OCI-LY1 (cell line): ENCODE results near the gene ZNF189.
A peak's percentile ranks its signal among the peaks of the same experiment; 100 is the strongest.

ENCODE experiments used
- H2AFZ ChIP-seq: fragments of 200-600 bp; sonication (generic), shearing (Covaris generic); 2 replicates; pipeline ENCODE4 v1.6.0; 2014; ENCODE audit warnings: antibody characterized with exemption, mild to moderate bottlenecking, low read length
- H3F3A ChIP-seq: fragments of 200-600 bp; sonication (generic), shearing (Covaris generic); 2 replicates; pipeline ENCODE4 v1.6.0; 2014; ENCODE audit warnings: mild to moderate bottlenecking, antibody characterized with exemption, low read length, moderate library complexity; ENCODE audit not compliant: insufficient read depth
- H3K27ac ChIP-seq: fragments of 200-600 bp; sonication (generic); 2 replicates; pipeline ENCODE4 v1.5.1; 2014; ENCODE audit warnings: low read length, mixed run types, mild to moderate bottlenecking, low read depth; ENCODE audit not compliant: poor library complexity, severe bottlenecking
- H3K27me3 ChIP-seq: fragments of 200-600 bp; sonication (generic); 2 replicates; pipeline ENCODE4 v1.6.0; 2014; ENCODE audit warnings: antibody characterized with exemption, mild to moderate bottlenecking, low read length, moderate library complexity; ENCODE audit not compliant: insufficient read depth
- H3K36me3 ChIP-seq: fragments of 200-600 bp; sonication (generic); 2 replicates; pipeline ENCODE4 v1.6.1; 2014; ENCODE audit warnings: mild to moderate bottlenecking, antibody characterized with exemption, low read length, moderate library complexity, mixed read lengths; ENCODE audit not compliant: insufficient read depth
- H3K4me1 ChIP-seq: fragments of 200-600 bp; sonication (generic); 2 replicates; pipeline ENCODE4 v1.5.1; 2014; ENCODE audit warnings: mild to moderate bottlenecking, low read length, moderate library complexity; ENCODE audit not compliant: insufficient read depth, severe bottlenecking
- H3K4me2 ChIP-seq: fragments of 200-600 bp; sonication (generic), shearing (Covaris generic); 2 replicates; pipeline ENCODE4 v1.6.1; 2014; ENCODE audit warnings: low read length
- H3K4me3 ChIP-seq: fragments of 200-600 bp; sonication (generic); 2 replicates; pipeline ENCODE4 v1.5.1; 2014; ENCODE audit warnings: low read length, low read depth, mild to moderate bottlenecking, mixed read lengths; ENCODE audit not compliant: poor library complexity, severe bottlenecking
- H3K79me2 ChIP-seq: fragments of 200-600 bp; shearing (Covaris generic); 2 replicates; pipeline ENCODE4 v1.6.1; 2016; ENCODE audit warnings: mixed run types, low read length, mixed read lengths; ENCODE audit not compliant: insufficient read depth
- H3K9ac ChIP-seq: fragments of 200-600 bp; sonication (generic), shearing (Covaris generic); 2 replicates; pipeline ENCODE4 v1.6.1; 2014; ENCODE audit warnings: mild to moderate bottlenecking, low read length, mixed read lengths
- H3K9me2 ChIP-seq: fragments of 200-600 bp; sonication (generic), shearing (Covaris generic); 2 replicates; pipeline ENCODE4 v1.6.1; 2014; ENCODE audit warnings: low read depth, mild to moderate bottlenecking, low read length, mixed read lengths
- H3K9me3 ChIP-seq: fragments of 200-600 bp; shearing (Covaris generic); 2 replicates; pipeline ENCODE4 v1.6.1; 2014; ENCODE audit warnings: low read length, mixed read lengths
- H4K20me1 ChIP-seq: fragments of 200-600 bp; sonication (generic), shearing (Covaris generic); 2 replicates; pipeline ENCODE4 v1.6.0; 2016; ENCODE audit warnings: mild to moderate bottlenecking, low read length; ENCODE audit not compliant: insufficient read depth
- EZH2 ChIP-seq: fragments of 200-600 bp; sonication (generic), shearing (Covaris generic); IDR thresholded peaks from 2 replicates; pipeline ENCODE4 v1.8.0; 2017; ENCODE audit warnings: borderline replicate concordance, mixed run types, mild to moderate bottlenecking, antibody characterized with exemption, low read length, moderate library complexity, mixed read lengths
- TF ChIP-seq, protein P1 (sequence below): fragments of 200-600 bp; sonication (generic), shearing (Covaris generic); IDR thresholded peaks from 2 replicates; pipeline ENCODE4 v1.5.1; 2017; ENCODE audit warnings: mild to moderate bottlenecking, antibody characterized with exemption, low read length, moderate library complexity, mixed read lengths

Gene ZNF189

DNA sequence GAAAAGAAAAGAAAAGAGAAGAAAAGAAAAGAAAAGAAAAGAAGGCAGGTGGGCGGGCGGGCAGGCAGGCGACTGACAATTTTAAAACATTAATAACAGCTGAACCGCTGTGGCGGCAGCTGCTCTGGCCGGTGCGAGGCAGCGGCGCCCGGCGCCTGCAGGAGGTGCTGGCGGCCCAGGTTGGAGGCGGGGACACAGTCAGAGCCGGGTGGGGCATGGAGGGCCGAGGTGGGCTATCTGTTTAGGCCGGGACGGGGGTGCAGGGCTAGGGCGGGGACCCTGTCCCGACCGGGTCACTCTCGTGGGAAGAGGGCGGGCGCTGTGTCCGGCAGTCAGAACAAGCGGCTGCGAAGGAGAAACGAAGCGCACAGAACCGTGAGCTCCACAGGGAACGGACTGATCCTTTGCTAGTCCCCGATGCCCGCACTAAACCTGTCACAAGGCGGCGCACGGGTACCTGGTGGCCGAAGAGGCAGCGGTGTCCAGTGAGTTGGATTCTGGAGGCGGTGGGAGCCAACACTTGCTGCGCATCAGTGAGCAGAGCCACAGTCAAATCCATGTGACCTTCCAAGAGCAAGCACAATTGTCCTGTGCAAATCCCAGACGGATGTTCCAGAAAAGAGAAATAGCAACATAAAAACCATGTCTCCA lies 50.5 kb downstream of the ZNF189 start:
- H3F3A ChIP-seq: no peaks in the 10 kb centered on the region
- no peak overlapping the region for H3K27ac ChIP-seq
- no peaks in the 10 kb centered on the region for H3K9me3 ChIP-seq
- no peaks in the 10 kb centered on the region for H3K9me2 ChIP-seq
- H3K4me2 ChIP-seq: peak overlapping the region; percentile 71
- H3K27me3 ChIP-seq: no peaks in the 10 kb centered on the region; the same call in 1 of the 2 replicates
- H3K4me3 ChIP-seq: peak overlapping the region; percentile 61
- TF ChIP-seq EZH2: no peak
- TF ChIP-seq, protein P1, sequence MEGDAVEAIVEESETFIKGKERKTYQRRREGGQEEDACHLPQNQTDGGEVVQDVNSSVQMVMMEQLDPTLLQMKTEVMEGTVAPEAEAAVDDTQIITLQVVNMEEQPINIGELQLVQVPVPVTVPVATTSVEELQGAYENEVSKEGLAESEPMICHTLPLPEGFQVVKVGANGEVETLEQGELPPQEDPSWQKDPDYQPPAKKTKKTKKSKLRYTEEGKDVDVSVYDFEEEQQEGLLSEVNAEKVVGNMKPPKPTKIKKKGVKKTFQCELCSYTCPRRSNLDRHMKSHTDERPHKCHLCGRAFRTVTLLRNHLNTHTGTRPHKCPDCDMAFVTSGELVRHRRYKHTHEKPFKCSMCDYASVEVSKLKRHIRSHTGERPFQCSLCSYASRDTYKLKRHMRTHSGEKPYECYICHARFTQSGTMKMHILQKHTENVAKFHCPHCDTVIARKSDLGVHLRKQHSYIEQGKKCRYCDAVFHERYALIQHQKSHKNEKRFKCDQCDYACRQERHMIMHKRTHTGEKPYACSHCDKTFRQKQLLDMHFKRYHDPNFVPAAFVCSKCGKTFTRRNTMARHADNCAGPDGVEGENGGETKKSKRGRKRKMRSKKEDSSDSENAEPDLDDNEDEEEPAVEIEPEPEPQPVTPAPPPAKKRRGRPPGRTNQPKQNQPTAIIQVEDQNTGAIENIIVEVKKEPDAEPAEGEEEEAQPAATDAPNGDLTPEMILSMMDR: peak; percentile 78
- no peaks in the 10 kb centered on the region for H3K79me2 ChIP-seq
- H2AFZ ChIP-seq: no peak overlapping the region
- H3K36me3 ChIP-seq: no peaks in the 10 kb centered on the region
- H3K9ac ChIP-seq: peak overlapping the region; percentile 28; the same call in 1 of the 2 replicates
- peaks cover 5% of the 10 kb centered on the region for H3K4me1 ChIP-seq
- no peaks in the 10 kb centered on the region for H4K20me1 ChIP-seq

DNA sequence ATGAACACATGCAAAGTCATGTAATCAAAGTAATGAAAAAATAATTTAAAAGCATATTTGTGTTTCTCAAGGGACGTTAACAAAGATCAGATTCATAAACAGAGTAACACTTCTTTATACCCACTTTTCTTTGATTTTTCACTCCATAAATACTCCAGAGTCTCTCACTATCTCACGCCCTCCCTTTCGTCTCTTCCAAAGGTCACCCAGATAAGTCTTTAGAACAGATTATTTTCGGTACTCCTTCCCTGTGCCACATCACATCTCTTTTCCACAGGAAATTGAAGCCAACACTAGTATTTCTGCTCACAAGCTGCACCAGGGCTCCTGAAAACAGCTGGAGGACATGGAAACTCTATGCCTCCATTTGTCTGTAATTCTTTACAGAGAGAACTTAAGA lies 52.3 kb downstream of the ZNF189 start:
- no peak overlapping the region for H3K4me3 ChIP-seq
- peaks cover 5% of the 10 kb centered on the region for H3K4me1 ChIP-seq
- no peaks in the 10 kb centered on the region; the same call in 1 of the 2 replicates for H3K27me3 ChIP-seq
- no peak overlapping the region for H3K4me2 ChIP-seq
- H3K9me2 ChIP-seq: no peaks in the 10 kb centered on the region
- no peaks in the 10 kb centered on the region for H3K36me3 ChIP-seq
- no peaks in the 10 kb centered on the region for H3K9me3 ChIP-seq
- H3F3A ChIP-seq: no peaks in the 10 kb centered on the region
- H2AFZ ChIP-seq: no peak overlapping the region
- H4K20me1 ChIP-seq: no peaks in the 10 kb centered on the region
- H3K79me2 ChIP-seq: no peaks in the 10 kb centered on the region
- H3K9ac ChIP-seq: no peak overlapping the region
- no peak overlapping the region for H3K27ac ChIP-seq
- TF ChIP-seq EZH2: no peak
- TF ChIP-seq, protein P1: no peak

DNA sequence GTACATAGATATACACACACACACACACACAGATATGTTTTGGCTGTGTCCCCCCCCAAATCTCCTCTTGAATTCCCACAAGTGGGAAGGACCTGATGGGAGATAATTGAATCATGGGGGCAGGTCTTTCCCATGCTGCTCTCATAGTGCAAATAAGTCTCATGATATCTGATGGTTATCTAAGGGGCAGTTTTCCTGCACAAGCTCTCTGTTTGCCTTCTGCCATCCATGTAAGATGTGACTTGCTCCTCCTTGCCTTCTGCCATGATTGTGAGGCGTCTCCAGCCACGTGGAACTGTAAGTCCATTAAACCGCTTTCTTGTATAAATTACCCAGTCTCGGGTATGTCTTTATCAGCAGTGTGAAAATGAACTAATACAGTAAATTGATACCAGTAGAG lies 52.8 kb downstream of the ZNF189 start:
- H3K27ac ChIP-seq: no peak overlapping the region
- H2AFZ ChIP-seq: no peak overlapping the region
- no peaks in the 10 kb centered on the region for H3K36me3 ChIP-seq
- H3F3A ChIP-seq: no peaks in the 10 kb centered on the region
- no peak overlapping the region for H3K4me3 ChIP-seq
- H3K9ac ChIP-seq: no peak overlapping the region
- H3K9me2 ChIP-seq: no peaks in the 10 kb centered on the region
- no peaks in the 10 kb centered on the region for H3K9me3 ChIP-seq
- no peaks in the 10 kb centered on the region for H4K20me1 ChIP-seq
- no peak overlapping the region for H3K4me2 ChIP-seq
- H3K79me2 ChIP-seq: no peaks in the 10 kb centered on the region
- TF ChIP-seq, protein P1: no peak
- TF ChIP-seq EZH2: no peak
- H3K4me1 ChIP-seq: peaks cover 5% of the 10 kb centered on the region
- H3K27me3 ChIP-seq: no peaks in the 10 kb centered on the region; the same call in 1 of the 2 replicates
